ENCODE data around the gene RNF128. TPM values are rescaled to one million over a fixed set of nuclear protein-coding genes. Genes with fewer than 3 reads are reported as not detected.
A peak's percentile ranks its signal among the peaks of the same experiment; 100 is the strongest.

Gene RNF128
- total RNA-seq, 1 donor: 0.43 TPM

DNA sequence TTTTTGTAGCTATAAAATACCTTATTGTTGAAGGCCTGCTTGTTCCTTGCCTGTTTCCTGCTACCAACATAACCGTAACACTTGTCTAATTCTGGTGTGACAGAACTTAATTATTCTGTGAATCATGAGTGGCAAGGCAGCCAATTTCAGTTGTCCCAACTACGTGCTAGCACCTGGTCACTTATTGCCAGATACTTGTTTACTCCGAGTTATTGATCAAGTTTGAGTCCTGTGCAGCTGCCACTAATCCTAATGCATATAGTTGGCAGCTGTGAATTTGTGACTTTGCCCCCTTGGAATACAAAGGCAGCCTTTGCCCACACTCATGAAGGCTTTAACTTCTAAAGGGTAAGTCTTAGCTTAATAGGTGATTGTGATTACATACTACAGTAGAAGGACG is 7.8 kb upstream of the RNF128 start:
- no peak for DNase-seq (ENCODE audit: low read depth)
- H3K4me3 ChIP-seq (ENCODE audit: low read depth, low read length): no peak overlapping the region
- TF ChIP-seq, protein P1, sequence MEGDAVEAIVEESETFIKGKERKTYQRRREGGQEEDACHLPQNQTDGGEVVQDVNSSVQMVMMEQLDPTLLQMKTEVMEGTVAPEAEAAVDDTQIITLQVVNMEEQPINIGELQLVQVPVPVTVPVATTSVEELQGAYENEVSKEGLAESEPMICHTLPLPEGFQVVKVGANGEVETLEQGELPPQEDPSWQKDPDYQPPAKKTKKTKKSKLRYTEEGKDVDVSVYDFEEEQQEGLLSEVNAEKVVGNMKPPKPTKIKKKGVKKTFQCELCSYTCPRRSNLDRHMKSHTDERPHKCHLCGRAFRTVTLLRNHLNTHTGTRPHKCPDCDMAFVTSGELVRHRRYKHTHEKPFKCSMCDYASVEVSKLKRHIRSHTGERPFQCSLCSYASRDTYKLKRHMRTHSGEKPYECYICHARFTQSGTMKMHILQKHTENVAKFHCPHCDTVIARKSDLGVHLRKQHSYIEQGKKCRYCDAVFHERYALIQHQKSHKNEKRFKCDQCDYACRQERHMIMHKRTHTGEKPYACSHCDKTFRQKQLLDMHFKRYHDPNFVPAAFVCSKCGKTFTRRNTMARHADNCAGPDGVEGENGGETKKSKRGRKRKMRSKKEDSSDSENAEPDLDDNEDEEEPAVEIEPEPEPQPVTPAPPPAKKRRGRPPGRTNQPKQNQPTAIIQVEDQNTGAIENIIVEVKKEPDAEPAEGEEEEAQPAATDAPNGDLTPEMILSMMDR (IDR thresholded peaks at IDR 0.05; ENCODE audit: insufficient read depth, low read depth, low read length): no peak

DNA sequence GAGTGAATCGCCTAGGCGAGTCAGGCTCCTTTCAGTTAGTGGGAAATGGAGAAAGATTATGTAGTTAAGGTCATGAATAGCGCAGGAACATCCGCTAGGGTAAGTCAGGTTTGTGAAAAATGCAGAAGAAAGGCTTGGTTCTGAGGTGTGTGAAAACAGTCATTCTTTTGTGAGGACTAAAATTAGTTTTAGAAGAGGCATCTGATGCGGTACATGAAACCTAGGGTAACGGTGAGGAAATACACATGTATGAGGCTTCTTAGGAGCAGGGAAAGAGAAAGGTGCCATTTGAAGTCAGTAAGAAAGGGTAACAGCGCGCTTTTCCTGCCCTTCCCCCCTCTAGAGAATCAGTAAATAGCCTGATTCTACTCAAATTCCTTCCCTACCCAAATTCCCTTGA is 570 bp upstream of the RNF128 start:
- no peak for DNase-seq (ENCODE audit: low read depth)
- H3K4me3 ChIP-seq (ENCODE audit: low read depth, low read length): peak overlapping the region; percentile 48
- TF ChIP-seq, protein P1 (IDR thresholded peaks at IDR 0.05; ENCODE audit: insufficient read depth, low read depth, low read length): no peak

DNA sequence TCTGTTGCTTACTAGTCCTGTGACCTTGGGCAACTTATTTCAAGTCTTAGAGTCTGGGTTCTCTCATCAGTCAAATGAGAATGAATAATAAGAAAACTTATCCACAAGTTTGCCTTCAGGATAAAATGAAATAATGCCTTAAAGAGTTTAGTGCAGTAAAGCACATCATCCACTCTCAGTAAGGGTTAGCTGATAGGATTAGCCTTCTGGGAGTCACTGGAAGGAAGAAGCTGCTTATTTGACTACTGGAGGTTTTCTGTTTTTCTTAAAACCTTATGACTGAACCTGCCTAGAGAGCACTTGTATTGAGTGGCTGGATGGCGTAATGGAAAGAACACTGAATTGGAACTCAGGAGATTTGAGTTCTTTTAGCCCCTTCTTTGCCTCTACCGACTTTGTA is 1.8 kb downstream of the RNF128 start:
- TF ChIP-seq, protein P1 (IDR thresholded peaks at IDR 0.05; ENCODE audit: insufficient read depth, low read depth, low read length): no peak
- no peak overlapping the region for H3K4me3 ChIP-seq (ENCODE audit: low read depth, low read length)
- no peak for DNase-seq (ENCODE audit: low read depth)

DNA sequence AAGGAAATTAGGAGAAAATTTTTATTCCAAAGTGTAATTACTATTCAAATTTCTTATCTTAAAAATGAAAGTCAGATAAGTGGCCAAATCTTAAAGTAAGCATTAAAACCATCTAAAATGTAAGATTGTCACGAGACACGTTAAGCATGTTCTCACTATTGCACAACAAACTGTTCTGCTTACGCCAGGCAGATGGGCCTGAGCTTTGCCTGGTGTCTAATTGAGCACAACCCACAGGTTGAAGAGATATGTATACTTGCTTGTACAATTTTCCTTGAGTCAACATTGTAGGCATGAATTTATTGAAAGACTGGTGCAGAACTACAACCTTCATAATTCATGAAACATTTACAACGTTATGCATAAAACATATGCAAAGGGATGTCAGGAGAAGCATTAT is 3.9 kb downstream of the RNF128 start:
- DNase-seq (ENCODE audit: low read depth): no peak
- no peak overlapping the region for H3K4me3 ChIP-seq (ENCODE audit: low read depth, low read length)
- TF ChIP-seq, protein P1 (IDR thresholded peaks at IDR 0.05; ENCODE audit: insufficient read depth, low read depth, low read length): no peak

DNA sequence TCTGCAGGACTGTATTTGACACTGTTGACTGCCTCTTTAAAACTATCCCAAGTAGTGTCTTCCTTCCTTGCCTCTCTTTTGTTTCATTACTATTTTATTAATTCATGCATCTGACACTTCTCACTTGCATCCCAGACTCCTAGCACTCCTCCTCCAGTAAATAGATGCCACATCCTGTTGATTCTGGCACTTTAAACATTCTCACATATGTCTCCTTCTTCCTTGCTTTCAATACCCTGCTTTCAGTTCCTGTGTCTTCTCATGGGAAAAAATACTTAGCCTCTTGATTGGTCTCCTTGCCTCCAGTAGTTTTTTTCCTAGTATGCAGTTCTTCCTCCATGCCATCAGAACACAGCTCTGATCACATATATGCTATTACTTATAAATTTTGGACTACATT is 5.1 kb downstream of the RNF128 start:
- no peak for DNase-seq (ENCODE audit: low read depth)
- TF ChIP-seq, protein P1 (IDR thresholded peaks at IDR 0.05; ENCODE audit: insufficient read depth, low read depth, low read length): no peak
- no peak overlapping the region for H3K4me3 ChIP-seq (ENCODE audit: low read depth, low read length)

DNA sequence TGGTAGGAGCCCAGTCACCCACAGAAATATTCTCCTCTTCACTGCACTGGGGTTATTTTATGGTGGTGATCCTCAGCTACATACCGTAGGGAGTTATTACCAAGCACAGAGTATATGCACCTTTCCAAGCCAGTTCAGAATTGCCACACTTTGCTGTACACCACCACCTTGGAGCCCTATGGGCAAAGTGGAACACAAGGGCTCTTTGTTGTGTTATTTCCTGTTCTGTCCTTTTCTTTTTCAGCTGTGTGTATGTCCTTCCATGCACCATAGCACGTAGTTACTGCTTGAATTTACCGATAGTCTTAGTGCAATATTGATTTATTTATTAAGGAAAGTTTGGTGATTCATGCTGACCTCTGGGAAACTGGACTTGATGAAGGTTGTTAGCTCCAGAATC is 8.3 kb downstream of the RNF128 start:
- TF ChIP-seq, protein P1 (IDR thresholded peaks at IDR 0.05; ENCODE audit: insufficient read depth, low read depth, low read length): no peak
- no peak for DNase-seq (ENCODE audit: low read depth)
- no peak overlapping the region for H3K4me3 ChIP-seq (ENCODE audit: low read depth, low read length)

DNA sequence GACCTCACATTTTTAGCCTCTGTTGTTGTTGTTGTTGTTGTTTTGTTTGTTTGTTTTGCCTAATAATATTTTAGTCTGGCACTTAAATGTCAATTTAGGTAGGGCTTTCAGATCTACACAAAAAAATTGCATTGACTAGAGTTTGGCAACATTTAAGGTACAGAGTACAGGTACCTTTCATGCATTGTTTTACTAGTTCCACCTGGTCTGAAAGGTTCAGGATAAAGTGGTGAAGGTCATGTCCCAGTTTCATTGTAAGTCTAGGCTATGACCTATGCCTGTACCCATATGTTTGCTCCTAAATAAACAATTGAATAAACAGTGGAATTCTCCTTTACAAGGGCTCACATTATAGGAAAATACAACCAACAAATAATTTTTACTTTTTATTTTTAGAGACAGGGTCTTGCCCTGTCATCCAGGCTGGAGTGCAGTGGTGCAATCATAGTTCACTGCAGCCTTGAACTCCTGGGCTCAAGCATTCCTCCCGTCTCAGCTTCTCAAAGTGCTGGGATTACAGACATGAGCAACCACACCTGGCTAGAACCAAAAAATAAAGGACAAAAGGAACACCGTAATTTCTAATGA is 13.8 kb downstream of the RNF128 start:
- H3K4me3 ChIP-seq (ENCODE audit: low read depth, low read length): no peak overlapping the region
- TF ChIP-seq, protein P1 (IDR thresholded peaks at IDR 0.05; ENCODE audit: insufficient read depth, low read depth, low read length): no peak
- no peak for DNase-seq (ENCODE audit: low read depth)

Measured in fibroblast of villous mesenchyme (primary cell).